ENCODE results near the gene KRT12. TPM values are rescaled to one million over a fixed set of nuclear protein-coding genes. Genes with fewer than 3 reads are reported as not detected.

Gene KRT12
- total and polyA plus RNA-seq, 9 of the 15 experiments (the other 6 are each of a cell fraction or from before 2014, with no cell fraction given) = 0.18 to 7.0 (median 2.2) TPM

GRCh38 chr17:40843242-40843641 lies 23.8 kb downstream of the KRT12 start:
- Histone ChIP-seq H3K4me1 (replicated peaks in 1 of 2; ENCODE audit: control insufficient read depth in 2 of 2, insufficient read depth in 2 of 2, low read length in 2 of 2) (peaks cover 12 to 49% of the 10 kb centered on the region in 2 experiments), H3K4me3 (no peak overlapping the region), H3K36me3 (ENCODE audit: control insufficient read depth, insufficient read depth, low read length) (no peaks in the 10 kb centered on the region), H3K79me2 (ENCODE audit: control insufficient read depth, insufficient read depth, low read length) (no peaks in the 10 kb centered on the region), H3K9me3 (replicated peaks; ENCODE audit: control insufficient read depth, insufficient read depth, low read depth, low read length) (no peaks in the 10 kb centered on the region), H4K20me1 (replicated peaks; ENCODE audit: control insufficient read depth, insufficient read depth, low read length) (no peaks in the 10 kb centered on the region), H3K9ac (ENCODE audit: insufficient read depth in 1 of 2, low read depth in 2 of 2, low read length in 2 of 2) (no peak overlapping the region), H3K9me1 (ENCODE audit: control insufficient read depth, insufficient read depth, low read length) (peaks cover 2% of the 10 kb centered on the region), H2AFZ (ENCODE audit: low read depth, low read length) (peak overlapping the region; percentile 48), H3K27ac (ENCODE audit: extremely low read depth, low read depth, low read length) (peak overlapping the region; percentile 39; the same call in 1 of the 3 replicates), H3K4me2 (ENCODE audit: insufficient read depth, low read length) (no peak overlapping the region), H3K27me3 (ENCODE audit: control insufficient read depth in 2 of 2, insufficient read depth in 2 of 2, low read length in 2 of 2) (no peaks in the 10 kb centered on the region)
- ChIA-PET CTCF (ENCODE audit: low intra/inter-chr PET ratio) (interaction anchor here (0.7 kb wide), 1 partner anchor 819 kb away, joined by 3 read pairs; no protein-coding TSS in a partner anchor), POLR2A (interaction anchor here (0.6 to 3.0 kb wide), 8 partner anchors 9 to 673 kb away, joined by 3 to 12 read pairs (median 4); no protein-coding TSS in a partner anchor)
- in situ Hi-C loops (cut with MboI) (no loop called here), intact Hi-C loops (cut with micrococcal nuclease) (no loop called here)
- ATAC-seq (peak; percentile 24; the same call in 2 of the 3 replicates), FAIRE-seq (no peak), DNase-seq (ENCODE audit: extremely low read depth in 1 of 4, low spot score in 3 of 4) (no peak)
- BruUV-seq (replicated peaks) = no TSS peak
- no peak for TF ChIP-seq UBTF (IDR thresholded peaks at IDR 0.05; ENCODE audit: borderline replicate concordance in 1 of 2, low read depth in 2 of 2, low read length in 2 of 2)
- TF ChIP-seq HMBOX1 (IDR thresholded peaks at IDR 0.05) = peak; percentile 37; the same call in 1 of the 2 replicates
- TF ChIP-seq ZBTB11 (CRISPR knock-in tag; IDR thresholded peaks at IDR 0.05) = no peak
- WGBS (ENCODE audit: insufficient coverage, low coverage, missing lambda C conversion rate) = 51% methylated on average over 3 of the region's 3 CpGs
